Caco-2 (cell line): ENCODE measurements around the gene KCTD17. TPM values are rescaled to one million over a fixed set of nuclear protein-coding genes. Genes with fewer than 3 reads are reported as not detected.

ENCODE experiments used
- BruUV-seq: library from RNA; stranded (reverse); fragments of 400-500 nt; replicated peaks from 2 replicates; lab custom pipeline; 2021; lab: Mats Ljungman, UMichigan
- CTCF ChIA-PET: fragments of 300-600 bp; sonication (Branson Sonifier 250); formaldehyde crosslinking; loops from one replicate; lab custom pipeline; 2022; ENCODE audit warnings: antibody characterized with exemption; lab: Charles Lee
- POLR2A ChIA-PET: fragments of 300-600 bp; sonication (Branson Sonifier 250); formaldehyde crosslinking; loops from one replicate; lab custom pipeline; 2022; ENCODE audit warnings: antibody characterized with exemption; lab: Charles Lee
- DNase-seq, 2 experiments: peaks; one replicate each; pipeline versions ENCODE4 v3.0.0 to v3.0.0-alpha.2; 2020 to 2022
- H3K27me3 ChIP-seq: replicated peaks from 2 replicates; pipeline ENCODE4 v1.6.0; 2011; ENCODE audit warnings: low read length; ENCODE audit not compliant: control insufficient read depth, insufficient read depth
- H3K36me3 ChIP-seq: 2 replicates; pipeline ENCODE4 v1.5.1; 2011; ENCODE audit warnings: low read length; ENCODE audit not compliant: control insufficient read depth, insufficient read depth
- H3K4me1 ChIP-seq: fragments of 250-450 bp; sonication (Bioruptor Pico); 2 replicates; pipeline ENCODE4 v1.5.1; 2020; ENCODE audit warnings: mild to moderate bottlenecking
- H3K4me3 ChIP-seq: 2 replicates; pipeline ENCODE4 v1.5.1; 2011; ENCODE audit warnings: low read depth, mild to moderate bottlenecking, control low read depth, low read length
- H3K9me3 ChIP-seq: fragments of 250-450 bp; sonication (Bioruptor Pico); 2 replicates; pipeline ENCODE4 v1.5.1; 2020; ENCODE audit warnings: mild to moderate bottlenecking, moderate library complexity
- H3K27ac Mint-ChIP-seq: one replicate; pipeline ENCODE4 v1.8.0; 2022; ENCODE audit warnings: mixed read lengths; ENCODE audit not compliant: unreplicated experiment
- H3K27me3 Mint-ChIP-seq: one replicate; pipeline ENCODE4 v1.8.0; 2022; ENCODE audit warnings: mixed read lengths; ENCODE audit not compliant: insufficient read depth, unreplicated experiment
- H3K36me3 Mint-ChIP-seq: one replicate; pipeline ENCODE4 v1.8.0; 2022; ENCODE audit warnings: mild to moderate bottlenecking, mixed read lengths; ENCODE audit not compliant: insufficient read depth, unreplicated experiment
- H3K4me1 Mint-ChIP-seq: one replicate; pipeline ENCODE4 v1.8.0; 2022; ENCODE audit warnings: low read depth, mixed read lengths; ENCODE audit not compliant: unreplicated experiment
- H3K4me3 Mint-ChIP-seq: one replicate; pipeline ENCODE4 v1.8.0; 2022; ENCODE audit warnings: mild to moderate bottlenecking, moderate library complexity, mixed read lengths; ENCODE audit not compliant: unreplicated experiment
- H3K9me3 Mint-ChIP-seq: one replicate; pipeline ENCODE4 v1.8.0; 2022; ENCODE audit warnings: mixed read lengths; ENCODE audit not compliant: unreplicated experiment
- CTCF ChIP-seq, 2 experiments: fragments of 200-600 bp in 1 of 2; IDR thresholded peaks; 1 replicate in 1 of 2; 2 replicates in 1 of 2; pipeline versions ENCODE4 v1.5.1 to v1.8.0; 2011 to 2022; ENCODE audit warnings: antibody characterized with exemption in 1 of 2, control low read depth in 1 of 2, inconsistent platforms in 1 of 2, low read depth in 1 of 2, low read length in 1 of 2, mild to moderate bottlenecking in 1 of 2, moderate library complexity in 1 of 2; ENCODE audit not compliant: insufficient read depth in 1 of 2, severe bottlenecking in 1 of 2, unreplicated experiment in 1 of 2
- intact Hi-C: fragments of 100-400 bp; cut with micrococcal nuclease; formaldehyde crosslinking; loops from one replicate; pipeline ENCODE4 v1.10.0; 2022; ENCODE audit not compliant: unreplicated experiment
- total RNA-seq: library from RNA; stranded (reverse); gene quantifications from 2 replicates; pipeline ENCODE4 v1.2.3, GENCODE V29; 2022

Gene KCTD17
- total RNA-seq, 1 experiment from 2014 or later = 19.8 TPM

DNA sequence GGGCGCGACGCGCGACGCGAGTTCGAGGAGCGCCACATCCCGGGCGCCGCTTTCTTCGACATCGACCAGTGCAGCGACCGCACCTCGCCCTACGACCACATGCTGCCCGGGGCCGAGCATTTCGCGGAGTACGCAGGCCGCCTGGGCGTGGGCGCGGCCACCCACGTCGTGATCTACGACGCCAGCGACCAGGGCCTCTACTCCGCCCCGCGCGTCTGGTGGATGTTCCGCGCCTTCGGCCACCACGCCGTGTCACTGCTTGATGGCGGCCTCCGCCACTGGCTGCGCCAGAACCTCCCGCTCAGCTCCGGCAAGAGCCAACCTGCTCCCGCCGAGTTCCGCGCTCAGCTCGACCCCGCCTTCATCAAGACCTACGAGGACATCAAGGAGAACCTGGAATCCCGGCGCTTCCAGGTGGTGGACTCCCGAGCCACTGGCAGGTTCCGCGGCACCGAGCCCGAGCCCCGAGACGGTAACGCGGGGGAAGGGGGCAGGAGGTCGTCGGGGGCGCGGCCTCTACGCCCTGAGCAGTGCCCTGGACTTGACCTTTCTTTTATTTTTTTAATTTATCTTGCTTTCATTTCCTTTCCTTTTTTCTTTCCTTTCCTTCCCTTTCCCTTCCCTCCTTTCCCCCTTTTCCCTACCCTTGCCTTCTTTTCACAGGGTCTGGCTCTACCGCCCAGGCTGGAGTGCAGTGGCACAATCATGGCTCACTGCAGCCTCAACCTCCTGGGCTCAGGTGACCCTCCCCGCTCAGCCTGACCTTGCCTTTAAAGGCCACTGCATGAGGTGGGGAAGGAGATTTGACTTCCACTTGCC, 27.0 kb upstream of the KCTD17 start:
- POLR2A ChIA-PET = no interaction called here
- CTCF ChIA-PET = no interaction called here
- no peak for TF ChIP-seq CTCF (IDR thresholded peaks at IDR 0.05; ENCODE audit: insufficient read depth in 1 of 2, low read depth in 1 of 2, low read length in 1 of 2, severe bottlenecking in 1 of 2, unreplicated experiment in 1 of 2)
- Histone ChIP-seq H3K4me3 (no peak overlapping the region), H3K36me3 (peaks cover 3% of the 10 kb centered on the region), H3K4me1 (peaks cover 4% of the 10 kb centered on the region; the same call in 1 of the 2 replicates), H3K27me3 (no peaks in the 10 kb centered on the region), H3K9me3 (no peaks in the 10 kb centered on the region)
- Mint-ChIP-seq H3K9me3 (no peaks in the 10 kb centered on the region), H3K27me3 (no peaks in the 10 kb centered on the region), H3K4me1 (no peaks in the 10 kb centered on the region), H3K4me3 (no peak overlapping the region), H3K36me3 (peaks cover 32% of the 10 kb centered on the region), H3K27ac (no peak overlapping the region)
- intact Hi-C loops = no loop called here
- no peak for DNase-seq
- no TSS peak for BruUV-seq

GRCh38 chr22:37025500-37026070, 26.0 kb upstream of the KCTD17 start:
- BruUV-seq = no TSS peak
- no peak for DNase-seq
- Histone ChIP-seq H3K9me3 (no peaks in the 10 kb centered on the region), H3K4me3 (no peak overlapping the region), H3K27me3 (no peaks in the 10 kb centered on the region), H3K36me3 (peaks cover 3% of the 10 kb centered on the region), H3K4me1 (peaks cover 5% of the 10 kb centered on the region)
- no peak for TF ChIP-seq CTCF (IDR thresholded peaks at IDR 0.05; ENCODE audit: insufficient read depth in 1 of 2, low read depth in 1 of 2, low read length in 1 of 2, severe bottlenecking in 1 of 2, unreplicated experiment in 1 of 2)
- Mint-ChIP-seq H3K36me3 (peaks cover 36% of the 10 kb centered on the region), H3K27ac (no peak overlapping the region), H3K4me1 (no peaks in the 10 kb centered on the region), H3K27me3 (no peaks in the 10 kb centered on the region), H3K4me3 (no peak overlapping the region), H3K9me3 (no peaks in the 10 kb centered on the region)
- ChIA-PET POLR2A (no interaction called here), CTCF (no interaction called here)
- intact Hi-C loops = no loop called here

DNA sequence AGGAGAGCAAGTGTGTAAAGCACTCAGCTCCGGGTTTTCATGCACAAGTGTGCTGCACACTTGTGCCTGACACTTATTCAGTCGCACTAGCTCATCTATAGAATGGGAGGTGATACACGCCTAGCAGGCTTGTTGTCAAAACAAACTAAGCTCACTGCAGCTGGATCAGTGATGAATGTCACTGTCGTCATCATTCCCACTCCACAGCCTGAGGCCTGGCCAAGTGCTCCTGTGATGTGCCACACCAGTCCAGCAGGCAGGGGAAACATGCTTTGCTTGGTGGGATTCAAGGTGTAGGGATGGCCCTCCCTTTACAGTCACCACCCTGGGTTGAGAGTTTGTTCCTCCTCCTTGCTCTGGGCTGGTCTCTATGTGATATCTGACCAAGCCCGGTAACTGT, 25.2 kb upstream of the KCTD17 start:
- TF ChIP-seq CTCF (IDR thresholded peaks at IDR 0.05; ENCODE audit: insufficient read depth in 1 of 2, low read depth in 1 of 2, low read length in 1 of 2, severe bottlenecking in 1 of 2, unreplicated experiment in 1 of 2) = no peak
- BruUV-seq = no TSS peak
- Histone ChIP-seq H3K36me3 (peaks cover 4% of the 10 kb centered on the region), H3K4me1 (peaks cover 11% of the 10 kb centered on the region), H3K9me3 (no peaks in the 10 kb centered on the region), H3K4me3 (no peak overlapping the region), H3K27me3 (no peaks in the 10 kb centered on the region)
- Mint-ChIP-seq H3K27ac (no peak overlapping the region), H3K36me3 (peaks cover 39% of the 10 kb centered on the region), H3K9me3 (no peaks in the 10 kb centered on the region), H3K4me3 (no peak overlapping the region), H3K27me3 (no peaks in the 10 kb centered on the region), H3K4me1 (no peaks in the 10 kb centered on the region)
- intact Hi-C loops = no loop called here
- no peak for DNase-seq
- CTCF ChIA-PET = interaction anchor here (1.0 kb wide), 1 partner anchor 18 kb away, joined by 4 read pairs; no protein-coding TSS in a partner anchor
- POLR2A ChIA-PET = no interaction called here
